ENCODE measurements around the gene PCP4L1. TPM values are rescaled to one million over a fixed set of nuclear protein-coding genes. Genes with fewer than 3 reads are reported as not detected.

The PCP4L1 gene
- total RNA-seq = 2.4 TPM
- 8.9 TPM for polyA plus RNA-seq
- long read RNA-seq, donor 1 = 0 reads
- long read RNA-seq, donor 2, partial matches to known transcripts = 0 of 6 reads
- long read RNA-seq, donor 2, other reads (novel, unspliced or antisense) = 6 of 6 reads
- long read RNA-seq, donor 3 = 0 reads
- long read RNA-seq, donor 4 = 0 reads
- long read RNA-seq, donor 5 = 0 reads
- long read RNA-seq, donor 6 = 0 reads
- long read RNA-seq, donor 7, partial matches to known transcripts = 0 of 1 reads
- long read RNA-seq, donor 7, other reads (novel, unspliced or antisense) = 0 of 1 reads
- long read RNA-seq, donor 8 = 0 reads
- long read RNA-seq, donor 9 = 0 reads
- long read RNA-seq, donor 10, partial matches to known transcripts = 0 of 1 reads
- long read RNA-seq, donor 10, other reads (novel, unspliced or antisense) = 0 of 1 reads

- H3K27me3 ChIP-seq (ENCODE audit: control insufficient read depth in 2 of 2, insufficient read depth in 1 of 2, low read length in 1 of 2) = peaks cover 32 to 51% of the 10 kb centered on the region in 2 donors
Observed at GRCh38 chr1:161258439-161259344, at the start of gene PCP4L1. PCP4L1 (plus strand) TSS chr1:161258745; CDS start chr1:161258975, 230 bp downstream.

DNA sequence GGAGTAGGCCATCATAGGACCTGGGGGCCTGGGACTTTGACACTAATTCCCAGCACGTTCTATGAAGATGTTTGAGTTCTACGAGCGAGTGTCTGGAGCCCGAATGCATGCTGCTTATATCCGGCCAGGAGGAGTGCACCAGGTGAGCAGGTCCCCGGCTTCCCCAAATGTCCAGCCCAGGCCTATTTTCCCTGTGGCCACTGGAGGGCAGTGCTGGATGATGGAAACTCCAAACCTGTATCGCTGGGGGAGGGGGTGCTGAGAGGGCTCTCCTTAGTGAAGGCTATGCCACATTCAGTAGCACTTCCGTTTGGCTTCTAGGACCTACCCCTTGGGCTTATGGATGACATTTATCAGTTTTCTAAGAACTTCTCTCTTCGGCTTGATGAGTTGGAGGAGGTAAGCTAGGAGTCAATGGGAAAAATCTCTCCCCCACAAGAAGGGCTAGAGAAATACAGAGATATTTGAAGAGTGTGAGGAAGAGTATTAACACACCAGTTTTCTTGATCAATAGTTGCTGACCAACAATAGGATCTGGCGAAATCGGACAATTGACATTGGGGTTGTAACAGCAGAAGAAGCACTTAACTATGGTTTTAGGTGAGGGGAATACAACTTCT is 48.6 kb upstream of the PCP4L1 start:
- H3K27ac ChIP-seq (ENCODE audit: low read depth in 1 of 2, low read length in 1 of 2) = no peak overlapping the region

More at GRCh38 chr1:161258439-161259344, at the start of gene PCP4L1:
- no peak within 1 kb of the TSS for H3K27ac ChIP-seq (ENCODE audit: low read depth in 1 of 2, low read length in 1 of 2)
- H3K4me3 ChIP-seq (ENCODE audit: low read length in 2 of 2) = peak within 1 kb of the TSS in 1 of 2 donors; percentile 36
- peaks cover 8 to 16% of the 10 kb centered on the region in 2 donors for H3K9me3 ChIP-seq (ENCODE audit: control insufficient read depth in 2 of 2, insufficient read depth in 1 of 2, low read length in 1 of 2)
- DNase-seq (ENCODE audit: low read depth in 6 of 9, low spot score in 9 of 9) = peak in 3 of 9 donors; percentile 7 to 50 (median 16)
- 5% methylated on average over 62 of the region's 62 CpGs for WGBS
- peaks cover 0 to 10% of the 10 kb centered on the region in 2 donors for H3K4me1 ChIP-seq (ENCODE audit: control insufficient read depth in 2 of 2, insufficient read depth in 2 of 2, low read length in 2 of 2)
- H3K36me3 ChIP-seq (ENCODE audit: control insufficient read depth in 2 of 2, insufficient read depth in 2 of 2, low read length in 1 of 2) = no peaks in the 10 kb centered on the region

DNA sequence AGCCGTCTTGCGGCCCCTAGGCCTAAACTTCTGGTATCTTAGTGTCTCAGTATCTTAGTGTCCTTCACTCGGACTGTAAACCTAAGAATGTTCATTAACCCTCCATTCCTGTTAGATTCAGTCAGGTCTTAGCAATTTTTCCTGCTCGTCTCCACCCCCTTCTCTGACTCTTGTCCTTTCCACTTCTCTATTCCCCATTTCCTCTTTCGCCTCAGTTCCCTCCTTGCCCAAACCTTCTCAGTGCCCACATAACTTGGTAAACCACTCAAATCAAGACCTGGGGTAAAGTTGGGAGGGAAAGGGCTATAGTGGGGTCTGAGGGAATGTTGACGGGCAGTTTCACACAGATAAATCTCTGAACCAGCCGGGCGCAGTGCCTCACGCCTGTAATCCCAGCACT is 44.2 kb upstream of the PCP4L1 start:
- Histone ChIP-seq H3K4me3 (ENCODE audit: low read length in 2 of 2) (no peak overlapping the region), H3K27ac (ENCODE audit: low read depth in 1 of 2, low read length in 1 of 2) (no peak overlapping the region), H3K9me3 (ENCODE audit: control insufficient read depth in 2 of 2, insufficient read depth in 1 of 2, low read length in 1 of 2) (no peaks in the 10 kb centered on the region), H3K36me3 (ENCODE audit: control insufficient read depth in 2 of 2, insufficient read depth in 2 of 2, low read length in 1 of 2) (peaks cover 49 to 55% of the 10 kb centered on the region in 2 donors), H3K4me1 (ENCODE audit: control insufficient read depth in 2 of 2, insufficient read depth in 2 of 2, low read length in 2 of 2) (peaks cover 0 to 31% of the 10 kb centered on the region in 2 donors), H3K27me3 (ENCODE audit: control insufficient read depth in 2 of 2, insufficient read depth in 1 of 2, low read length in 1 of 2) (no peaks in the 10 kb centered on the region)
- DNase-seq (ENCODE audit: low read depth in 6 of 9, low spot score in 9 of 9) = no peak
- 97% methylated on average over 9 of the region's 9 CpGs for WGBS

More for the DNA sequence above, 48.6 kb upstream of the PCP4L1 start:
- no peaks in the 10 kb centered on the region for H3K9me3 ChIP-seq (ENCODE audit: control insufficient read depth in 2 of 2, insufficient read depth in 1 of 2, low read length in 1 of 2)
- WGBS = 68% methylated on average over 11 of the region's 11 CpGs
- H3K4me1 ChIP-seq (ENCODE audit: control insufficient read depth in 2 of 2, insufficient read depth in 2 of 2, low read length in 2 of 2) = peaks cover 0 to 6% of the 10 kb centered on the region in 2 donors
- H3K36me3 ChIP-seq (ENCODE audit: control insufficient read depth in 2 of 2, insufficient read depth in 2 of 2, low read length in 1 of 2) = peaks cover 72 to 80% of the 10 kb centered on the region in 2 donors
- H3K27me3 ChIP-seq (ENCODE audit: control insufficient read depth in 2 of 2, insufficient read depth in 1 of 2, low read length in 1 of 2) = no peaks in the 10 kb centered on the region
- no peak overlapping the region for H3K4me3 ChIP-seq (ENCODE audit: low read length in 2 of 2)
- peak in 5 of 9 donors; percentile 40 to 78 (median 53) for DNase-seq (ENCODE audit: low read depth in 6 of 9, low spot score in 9 of 9)

DNA sequence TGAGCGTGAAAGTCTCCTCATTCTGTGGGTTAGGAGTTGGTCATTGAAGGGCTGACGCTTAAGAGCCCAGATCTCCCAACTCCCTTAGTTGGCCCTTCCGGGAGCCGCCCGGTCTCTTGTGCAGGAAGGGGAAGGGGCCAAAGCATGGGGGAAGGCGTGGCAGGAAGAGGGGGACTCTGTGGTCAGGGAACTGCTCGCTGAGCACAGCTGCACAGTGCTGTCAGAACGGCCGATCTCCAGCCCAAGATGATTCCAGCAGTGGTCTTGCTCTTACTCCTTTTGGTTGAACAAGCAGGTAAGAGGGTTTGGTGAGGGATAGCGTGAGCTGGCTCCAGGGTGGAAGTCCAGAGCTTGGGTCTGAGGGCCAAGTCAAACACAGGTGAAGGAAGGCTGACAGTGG is 43.5 kb upstream of the PCP4L1 start, which contains the start of gene FCER1G:
Gene FCER1G (plus strand): TSS at position 220 of the 400 bp plus-strand sequence. CDS start 27 bp downstream, at position 247.
- 25% methylated on average over 10 of the region's 10 CpGs for WGBS
- DNase-seq (ENCODE audit: low read depth in 6 of 9, low spot score in 9 of 9) = no peak
- peak within 1 kb of the TSS; percentile 22 to 34 for H3K27ac ChIP-seq (ENCODE audit: low read depth in 1 of 2, low read length in 1 of 2)
- H3K9me3 ChIP-seq (ENCODE audit: control insufficient read depth in 2 of 2, insufficient read depth in 1 of 2, low read length in 1 of 2) = no peaks in the 10 kb centered on the region
- no peak within 1 kb of the TSS for H3K4me3 ChIP-seq (ENCODE audit: low read length in 2 of 2)
- peaks cover 0 to 26% of the 10 kb centered on the region in 2 donors for H3K4me1 ChIP-seq (ENCODE audit: control insufficient read depth in 2 of 2, insufficient read depth in 2 of 2, low read length in 2 of 2)
- no peaks in the 10 kb centered on the region for H3K27me3 ChIP-seq (ENCODE audit: control insufficient read depth in 2 of 2, insufficient read depth in 1 of 2, low read length in 1 of 2)
- H3K36me3 ChIP-seq (ENCODE audit: control insufficient read depth in 2 of 2, insufficient read depth in 2 of 2, low read length in 1 of 2) = peaks cover 42 to 48% of the 10 kb centered on the region in 2 donors

DNA sequence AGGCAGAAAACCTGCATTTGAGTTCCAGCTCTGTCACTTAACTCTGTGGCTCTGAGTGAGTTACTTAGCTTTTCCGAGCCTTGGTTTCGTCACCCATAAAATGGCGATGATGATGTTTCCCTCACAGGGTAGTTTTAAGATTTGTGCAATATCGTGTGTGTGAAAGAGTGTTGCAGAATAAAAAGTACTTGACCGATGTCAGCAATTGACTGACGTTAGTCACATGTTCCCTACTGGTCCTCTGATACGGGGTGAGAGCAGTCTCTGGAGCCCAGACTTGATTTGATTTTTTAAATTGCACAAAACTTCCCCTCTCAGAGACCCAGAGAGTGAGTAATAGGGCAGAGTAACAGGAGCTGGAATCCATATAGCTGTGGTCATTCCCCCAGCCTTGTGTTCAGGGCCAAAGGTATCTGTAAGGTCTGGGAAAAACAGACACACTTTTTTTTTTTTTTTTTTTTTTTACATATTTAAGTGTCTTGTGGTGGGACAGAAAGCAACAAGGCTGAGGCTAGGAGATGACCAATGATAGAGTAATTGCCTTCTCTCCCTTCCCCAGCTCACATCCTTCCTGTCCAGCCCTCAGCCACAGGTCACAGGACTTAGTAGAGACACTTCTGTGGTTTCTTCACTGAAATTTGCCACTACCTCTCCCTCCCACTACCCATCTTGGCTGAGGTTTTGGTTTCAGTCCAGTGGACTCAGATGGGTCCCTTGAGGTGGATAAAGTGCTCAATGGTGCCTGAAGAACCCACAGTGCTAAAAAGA is 41.4 kb upstream of the PCP4L1 start:
- H3K4me3 ChIP-seq (ENCODE audit: low read length in 2 of 2) = no peak overlapping the region
- H3K9me3 ChIP-seq (ENCODE audit: control insufficient read depth in 2 of 2, insufficient read depth in 1 of 2, low read length in 1 of 2) = no peaks in the 10 kb centered on the region
- 85% methylated on average over 7 of the region's 7 CpGs for WGBS
- peaks cover 0 to 26% of the 10 kb centered on the region in 2 donors for H3K4me1 ChIP-seq (ENCODE audit: control insufficient read depth in 2 of 2, insufficient read depth in 2 of 2, low read length in 2 of 2)
- no peaks in the 10 kb centered on the region for H3K27me3 ChIP-seq (ENCODE audit: control insufficient read depth in 2 of 2, insufficient read depth in 1 of 2, low read length in 1 of 2)
- peak overlapping the region in 1 of 2 donors; percentile 6 for H3K27ac ChIP-seq (ENCODE audit: low read depth in 1 of 2, low read length in 1 of 2)
- H3K36me3 ChIP-seq (ENCODE audit: control insufficient read depth in 2 of 2, insufficient read depth in 2 of 2, low read length in 1 of 2) = peaks cover 24 to 28% of the 10 kb centered on the region in 2 donors
- no peak for DNase-seq (ENCODE audit: low read depth in 6 of 9, low spot score in 9 of 9)

GRCh38 chr1:161217831-161218230 is 40.7 kb upstream of the PCP4L1 start:
- Histone ChIP-seq H3K36me3 (ENCODE audit: control insufficient read depth in 2 of 2, insufficient read depth in 2 of 2, low read length in 1 of 2) (peaks cover 17 to 22% of the 10 kb centered on the region in 2 donors), H3K4me3 (ENCODE audit: low read length in 2 of 2) (no peak overlapping the region), H3K9me3 (ENCODE audit: control insufficient read depth in 2 of 2, insufficient read depth in 1 of 2, low read length in 1 of 2) (no peaks in the 10 kb centered on the region), H3K27me3 (ENCODE audit: control insufficient read depth in 2 of 2, insufficient read depth in 1 of 2, low read length in 1 of 2) (no peaks in the 10 kb centered on the region), H3K4me1 (ENCODE audit: control insufficient read depth in 2 of 2, insufficient read depth in 2 of 2, low read length in 2 of 2) (peaks cover 0 to 26% of the 10 kb centered on the region in 2 donors), H3K27ac (ENCODE audit: low read depth in 1 of 2, low read length in 1 of 2) (peak overlapping the region; percentile 6 to 79)
- DNase-seq (ENCODE audit: low read depth in 6 of 9, low spot score in 9 of 9) = no peak
- 78% methylated on average over 6 of the region's 6 CpGs for WGBS

- peaks cover 10 to 16% of the 10 kb centered on the region in 2 donors for H3K36me3 ChIP-seq (ENCODE audit: control insufficient read depth in 2 of 2, insufficient read depth in 2 of 2, low read length in 1 of 2)
- peak overlapping the region; percentile 37 to 79 for H3K27ac ChIP-seq (ENCODE audit: low read depth in 1 of 2, low read length in 1 of 2)
- H3K9me3 ChIP-seq (ENCODE audit: control insufficient read depth in 2 of 2, insufficient read depth in 1 of 2, low read length in 1 of 2) = no peaks in the 10 kb centered on the region
- H3K27me3 ChIP-seq (ENCODE audit: control insufficient read depth in 2 of 2, insufficient read depth in 1 of 2, low read length in 1 of 2) = no peaks in the 10 kb centered on the region
- DNase-seq (ENCODE audit: low read depth in 6 of 9, low spot score in 9 of 9) = peak in 1 of 9 donors; percentile 50
- no peak overlapping the region for H3K4me3 ChIP-seq (ENCODE audit: low read length in 2 of 2)
- H3K4me1 ChIP-seq (ENCODE audit: control insufficient read depth in 2 of 2, insufficient read depth in 2 of 2, low read length in 2 of 2) = peaks cover 0 to 26% of the 10 kb centered on the region in 2 donors
- 78% methylated on average over 8 of the region's 8 CpGs for WGBS
Observed at GRCh38 chr1:161218301-161219077, 40.1 kb upstream of the PCP4L1 start.
